NCI-H2081 (cell line): ENCODE measurements around the gene RPS6KA4.
"Not testable (repeated sequence)": the region's sequence is repeated elsewhere in the genome, so short reads cannot be mapped to it uniquely, and the experiment has no call there.

Experiments used
- DNase-seq, 2 experiments: peaks; one replicate each; lab custom pipeline; 2025; lab: John Stamatoyannopoulos, UW

The RPS6KA4 gene

GRCh38 chr11:64358907-64359711 is at the start of gene RPS6KA4:
Gene RPS6KA4, plus strand, starts transcription at chr11:64359162. Its CDS starts 74 bp downstream, at chr11:64359236.
- DNase-seq = peak; percentile 38 to 59

- no peak for DNase-seq
Observed at GRCh38 chr11:64312947-64313346, 46.0 kb upstream of the RPS6KA4 start.

- DNase-seq = no peak
Observed at GRCh38 chr11:64313491-64314145, 45.3 kb upstream of the RPS6KA4 start.

GRCh38 chr11:64314146-64314804 is 44.7 kb upstream of the RPS6KA4 start:
- no peak for DNase-seq

- DNase-seq = no peak
Observed at GRCh38 chr11:64314805-64315561, 44.0 kb upstream of the RPS6KA4 start.

GRCh38 chr11:64315667-64316526 is 43.1 kb upstream of the RPS6KA4 start:
- not testable (repeated sequence) for DNase-seq

DNA sequence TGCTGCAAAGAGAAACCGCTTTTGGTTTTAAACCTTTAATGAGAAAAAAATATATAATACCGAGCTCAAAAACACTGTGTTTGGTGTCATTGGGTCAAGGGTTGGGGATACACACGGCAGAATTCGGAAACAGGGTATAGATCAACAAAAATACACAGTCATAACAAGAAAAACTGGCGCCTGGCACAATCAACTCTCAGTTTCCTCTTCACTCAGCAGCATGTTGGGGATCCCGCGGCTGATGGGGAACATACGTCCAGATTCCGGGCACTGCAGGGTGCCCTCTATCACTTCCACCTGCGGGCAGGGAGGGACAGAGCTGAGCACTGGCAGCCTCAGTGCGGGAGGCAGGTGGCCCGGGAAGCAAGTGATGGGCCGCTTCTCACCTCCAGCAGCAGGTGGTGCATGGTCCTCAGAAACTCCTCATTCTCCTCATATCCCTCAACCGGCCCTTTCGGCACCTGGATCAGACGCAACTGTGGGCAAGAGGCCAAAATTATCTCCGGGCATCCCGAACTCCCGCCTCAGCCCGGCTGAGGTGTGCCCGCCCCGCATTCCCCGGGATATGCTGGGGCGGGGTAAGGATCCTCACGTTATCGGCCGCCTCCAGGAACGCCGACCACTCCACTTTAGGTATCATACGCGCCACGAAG is 42.2 kb upstream of the RPS6KA4 start:
- peak; percentile 40 to 63 for DNase-seq

DNA sequence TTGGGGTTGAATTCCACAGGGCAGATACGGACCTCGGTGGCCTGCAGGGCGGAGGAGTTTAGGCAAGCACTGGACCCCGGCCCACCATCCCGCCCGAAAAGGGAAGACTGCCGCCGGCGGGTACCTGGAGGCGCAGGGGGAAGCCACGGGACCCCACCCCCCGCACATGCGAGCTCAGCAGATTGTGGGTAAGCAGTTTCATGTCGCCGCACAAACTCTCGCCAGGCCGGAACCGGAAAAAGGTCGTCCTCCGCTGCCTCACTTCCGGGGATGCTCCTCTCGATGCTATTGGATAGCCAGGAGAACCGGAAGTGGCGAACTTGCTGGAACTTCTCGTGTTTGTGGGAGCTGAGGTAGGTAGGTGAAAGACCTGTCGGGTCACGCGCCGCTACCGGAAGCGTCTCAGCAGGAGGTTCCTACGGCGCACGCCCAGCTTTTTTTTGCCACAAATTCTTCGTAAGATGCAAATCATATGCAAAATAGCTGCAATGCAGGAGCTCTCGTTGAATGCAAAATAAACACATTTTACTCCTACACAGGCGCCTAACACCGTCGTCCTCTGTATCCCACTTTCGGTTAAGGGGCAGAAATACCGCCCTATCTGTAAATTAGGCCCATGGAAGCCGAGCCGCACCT is 41.5 kb upstream of the RPS6KA4 start, which contains the start of gene TRMT112:
Gene TRMT112 (minus strand): TSS at position 235 of the 636 bp plus-strand sequence. CDS start 33 bp downstream, at position 202.
- DNase-seq = peak; percentile 88 to 97

GRCh38 chr11:64317961-64318765 is 40.8 kb upstream of the RPS6KA4 start, which contains the start of gene PRDX5:
Gene PRDX5, plus strand, starts transcription at chr11:64318121. Its CDS starts 95 bp downstream, at chr11:64318216.
- peak; percentile 95 to 96 for DNase-seq

- DNase-seq = no peak
Observed at GRCh38 chr11:64318766-64319761, 39.9 kb upstream of the RPS6KA4 start.

DNA sequence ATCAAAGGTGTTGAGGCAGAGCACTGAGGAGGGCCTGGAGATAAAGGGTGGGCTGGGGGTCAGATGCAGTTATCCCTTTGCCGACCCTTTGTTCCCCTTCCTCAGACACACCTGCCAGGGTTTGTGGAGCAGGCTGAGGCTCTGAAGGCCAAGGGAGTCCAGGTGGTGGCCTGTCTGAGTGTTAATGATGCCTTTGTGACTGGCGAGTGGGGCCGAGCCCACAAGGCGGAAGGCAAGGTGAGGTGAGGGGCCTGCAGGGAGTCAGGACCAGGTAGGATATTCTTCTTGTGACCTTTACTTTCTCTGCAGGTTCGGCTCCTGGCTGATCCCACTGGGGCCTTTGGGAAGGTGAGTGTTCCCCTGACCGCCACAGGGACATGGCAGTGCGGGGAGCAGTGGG is 38.4 kb upstream of the RPS6KA4 start:
- DNase-seq = no peak

DNA sequence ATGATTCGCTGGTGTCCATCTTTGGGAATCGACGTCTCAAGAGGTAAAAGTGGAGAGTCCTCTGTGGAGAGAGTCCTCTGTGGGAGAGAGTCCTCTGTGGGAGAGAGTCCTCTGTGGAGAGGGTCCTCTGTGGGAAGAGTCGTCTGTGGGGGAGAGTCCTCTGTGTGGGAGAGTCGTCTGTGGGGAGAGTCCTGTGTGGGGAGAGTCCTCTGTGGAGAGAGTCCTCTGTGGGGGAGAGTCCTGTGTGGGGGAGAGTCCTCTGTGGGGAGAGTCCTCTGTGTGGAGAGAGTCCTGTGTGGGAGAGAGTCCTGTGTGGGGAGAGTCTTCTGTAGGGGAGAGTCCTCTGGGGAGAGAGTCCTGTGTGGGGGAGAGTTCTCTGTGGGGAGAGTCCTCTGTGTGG is 37.9 kb upstream of the RPS6KA4 start:
- no peak for DNase-seq

GRCh38 chr11:64321533-64321932 is 37.4 kb upstream of the RPS6KA4 start:
- no peak for DNase-seq

DNA sequence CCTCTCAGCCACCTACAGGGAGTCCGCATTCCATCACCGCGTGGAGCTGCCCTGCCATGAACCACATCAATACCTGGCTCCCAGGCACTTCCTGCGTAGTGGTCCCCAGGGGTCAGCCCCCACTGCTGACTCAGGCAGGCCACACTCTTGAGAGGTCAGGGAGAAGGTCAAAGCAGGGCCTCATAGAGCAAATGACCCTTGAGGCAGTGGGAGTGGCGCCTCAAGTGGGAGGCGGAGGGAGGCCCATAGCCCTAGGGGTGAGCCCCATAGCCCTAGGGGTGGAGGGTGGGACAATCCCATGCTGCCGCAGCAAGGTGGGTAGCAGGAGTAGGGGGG is 36.1 kb upstream of the RPS6KA4 start:
- no peak for DNase-seq

DNA sequence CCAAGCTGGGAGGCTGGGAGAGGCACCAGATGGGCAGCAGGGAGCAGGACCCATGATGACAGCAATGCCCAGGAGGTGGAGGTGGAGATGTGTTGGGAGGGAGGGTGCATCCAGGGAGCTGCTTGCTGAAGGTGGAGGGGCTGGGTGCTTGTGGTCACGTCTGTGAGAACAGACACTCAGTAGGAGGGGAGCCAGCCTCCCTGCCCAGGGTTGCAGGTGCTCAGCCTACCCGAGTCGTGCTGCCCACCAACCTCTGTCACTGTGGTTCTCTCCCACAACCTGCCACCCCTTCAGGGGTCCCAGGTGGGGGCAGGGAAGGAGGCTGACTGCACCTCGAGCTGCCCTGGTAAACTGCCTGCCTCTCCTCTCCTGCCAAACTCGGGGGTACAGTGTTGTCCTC is 35.6 kb upstream of the RPS6KA4 start:
- no peak for DNase-seq

DNA sequence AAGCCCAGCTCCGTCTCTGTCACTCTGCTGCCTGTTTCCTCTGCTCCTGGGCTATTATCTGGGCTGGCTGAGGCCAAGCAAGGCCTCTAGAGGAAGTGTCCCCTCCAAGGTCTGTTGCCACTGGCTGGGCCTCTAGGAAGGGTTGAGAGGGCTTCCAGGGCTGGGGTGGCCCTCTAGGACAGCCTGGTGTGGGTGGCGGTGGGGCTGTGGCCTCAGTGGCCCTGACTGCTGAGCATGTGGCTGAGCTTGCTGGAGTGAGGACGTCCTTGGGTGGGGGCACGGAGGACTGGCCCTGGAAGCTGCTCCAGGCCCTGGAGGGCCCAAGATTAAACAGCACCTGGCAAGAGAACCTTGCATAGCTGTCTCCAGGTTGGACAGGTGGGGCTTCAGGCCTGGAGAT is 35.0 kb upstream of the RPS6KA4 start:
- not testable (repeated sequence) for DNase-seq

- DNase-seq = no peak
Observed at GRCh38 chr11:64324692-64325469, 34.1 kb upstream of the RPS6KA4 start.
